Fibroblast of mammary gland (primary cell): Measurements from ENCODE around the gene GET4.
"Not testable (repeated sequence)": the region's sequence is repeated elsewhere in the genome, so short reads cannot be mapped to it uniquely, and the experiment has no call there.

Source experiments
- DNase-seq: peaks from one replicate; pipeline ENCODE4 v3.0.0-alpha.2; 2010; ENCODE audit warnings: low read depth
- H3K4me3 ChIP-seq: 2 replicates; pipeline ENCODE4 v1.5.1; 2011; ENCODE audit warnings: low read depth, mild to moderate bottlenecking, low read length, moderate library complexity; ENCODE audit not compliant: control insufficient read depth
- TF ChIP-seq, protein P1 (sequence below): conservative IDR thresholded peaks from 2 replicates; pipeline ENCODE4 v1.5.1; 2011; ENCODE audit warnings: low read depth, low read length, inconsistent platforms; ENCODE audit not compliant: control insufficient read depth, insufficient read depth

Gene GET4

DNA sequence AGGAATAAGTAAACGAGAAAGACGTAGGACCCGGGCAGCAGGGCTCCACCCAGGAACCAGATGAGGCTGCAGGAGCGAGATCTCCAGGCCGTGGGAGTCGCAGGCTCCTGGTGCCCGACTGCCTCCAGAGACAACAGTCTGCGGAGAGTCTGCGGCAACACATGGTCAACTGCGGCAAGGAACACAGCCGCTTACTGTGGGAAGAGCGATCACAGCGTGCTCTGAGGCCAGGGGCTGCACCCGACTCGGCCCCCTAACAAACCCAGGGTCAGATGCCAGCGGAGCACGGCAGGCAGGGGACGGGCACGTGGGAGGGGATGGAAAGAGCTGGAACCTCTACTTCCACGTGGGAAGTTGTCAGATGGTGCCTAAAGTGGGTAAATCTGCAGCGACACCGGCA, 26.6 kb downstream of the GET4 start:
- TF ChIP-seq, protein P1, sequence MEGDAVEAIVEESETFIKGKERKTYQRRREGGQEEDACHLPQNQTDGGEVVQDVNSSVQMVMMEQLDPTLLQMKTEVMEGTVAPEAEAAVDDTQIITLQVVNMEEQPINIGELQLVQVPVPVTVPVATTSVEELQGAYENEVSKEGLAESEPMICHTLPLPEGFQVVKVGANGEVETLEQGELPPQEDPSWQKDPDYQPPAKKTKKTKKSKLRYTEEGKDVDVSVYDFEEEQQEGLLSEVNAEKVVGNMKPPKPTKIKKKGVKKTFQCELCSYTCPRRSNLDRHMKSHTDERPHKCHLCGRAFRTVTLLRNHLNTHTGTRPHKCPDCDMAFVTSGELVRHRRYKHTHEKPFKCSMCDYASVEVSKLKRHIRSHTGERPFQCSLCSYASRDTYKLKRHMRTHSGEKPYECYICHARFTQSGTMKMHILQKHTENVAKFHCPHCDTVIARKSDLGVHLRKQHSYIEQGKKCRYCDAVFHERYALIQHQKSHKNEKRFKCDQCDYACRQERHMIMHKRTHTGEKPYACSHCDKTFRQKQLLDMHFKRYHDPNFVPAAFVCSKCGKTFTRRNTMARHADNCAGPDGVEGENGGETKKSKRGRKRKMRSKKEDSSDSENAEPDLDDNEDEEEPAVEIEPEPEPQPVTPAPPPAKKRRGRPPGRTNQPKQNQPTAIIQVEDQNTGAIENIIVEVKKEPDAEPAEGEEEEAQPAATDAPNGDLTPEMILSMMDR, result no peak
- H3K4me3 ChIP-seq, result no peak overlapping the region
- no peak for DNase-seq

DNA sequence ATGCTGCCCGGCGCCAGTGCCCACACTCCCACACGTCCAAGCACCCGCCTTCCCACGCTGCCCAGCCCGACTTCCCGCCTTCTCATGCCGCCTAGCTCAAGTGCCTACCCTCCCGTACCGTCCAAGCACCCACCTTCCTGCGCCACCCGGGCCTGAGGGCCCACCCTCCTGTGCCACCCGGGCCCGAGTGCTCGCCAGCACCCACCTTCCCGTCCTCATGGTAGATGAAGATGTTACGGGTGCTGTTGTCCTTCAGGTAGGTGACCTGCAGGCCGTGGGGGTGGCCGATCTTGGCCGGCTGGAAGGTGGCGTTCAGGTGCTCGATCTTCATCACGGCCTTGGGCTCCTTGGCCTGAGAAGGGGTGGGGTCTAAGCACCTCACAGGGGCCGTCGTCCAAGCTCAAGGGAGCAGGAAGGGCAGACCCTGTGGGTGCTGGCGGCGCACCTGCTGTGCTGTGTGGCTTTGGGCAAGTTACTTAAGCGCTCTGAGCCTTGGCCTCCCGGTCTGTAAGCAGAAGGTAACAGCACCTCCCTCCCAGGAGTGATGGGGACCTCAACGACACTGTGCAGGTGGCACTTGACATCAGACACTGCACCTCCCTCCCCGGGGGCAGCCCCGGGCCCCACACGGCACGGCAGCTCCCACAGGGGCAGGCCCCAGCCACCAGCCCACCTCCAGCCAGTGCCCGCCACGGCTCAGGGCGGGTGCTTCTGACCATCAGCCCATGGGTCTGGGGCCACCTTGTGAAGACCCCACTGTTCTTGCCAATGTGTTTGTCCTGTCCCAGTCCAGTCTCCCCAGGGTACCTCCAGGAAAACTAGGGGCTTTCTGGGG, 27.8 kb downstream of the GET4 start:
- TF ChIP-seq, protein P1, result no peak
- DNase-seq, result no peak
- H3K4me3 ChIP-seq, result no peak overlapping the region

DNA sequence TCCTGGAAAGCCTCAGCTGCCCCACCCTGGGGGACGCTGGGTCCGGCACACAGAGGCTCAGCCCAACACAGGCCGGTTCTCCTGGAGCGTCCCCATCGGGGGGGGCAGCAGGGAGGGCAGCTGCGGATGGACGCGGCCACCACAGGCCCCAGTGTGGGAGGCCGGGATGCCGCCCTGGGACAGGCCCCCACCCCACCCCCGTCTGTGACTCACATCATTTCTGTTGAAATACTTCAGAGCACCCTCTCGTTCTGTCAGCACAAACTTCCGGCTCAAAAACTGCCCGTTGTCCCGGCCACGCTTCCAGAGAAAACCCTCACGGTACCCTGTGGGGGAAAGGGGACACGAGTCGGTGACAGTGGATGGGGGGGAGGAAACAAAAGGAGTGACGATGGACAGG, 28.5 kb downstream of the GET4 start:
- peak; percentile 58 for DNase-seq
- peak overlapping the region; percentile 1 for H3K4me3 ChIP-seq
- TF ChIP-seq, protein P1, result no peak

DNA sequence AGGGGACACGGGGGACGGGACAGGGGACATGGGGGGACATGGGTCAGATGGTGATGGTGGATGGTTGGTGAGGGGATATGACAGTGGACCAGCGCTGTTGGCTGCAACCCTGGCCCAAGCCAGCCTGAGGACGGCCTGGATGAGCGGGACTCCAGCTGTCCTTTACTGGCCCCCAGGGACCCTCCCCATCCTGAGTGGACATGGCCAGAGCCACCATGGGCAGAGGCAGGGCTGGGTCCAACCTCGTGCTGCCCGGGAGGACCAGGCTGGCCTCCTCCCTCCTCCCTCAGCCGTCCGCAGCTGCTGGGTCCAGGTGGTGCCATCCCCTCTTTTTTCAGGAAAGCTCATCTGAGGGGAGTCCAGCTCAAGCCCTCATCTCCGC, 30.4 kb downstream of the GET4 start:
- no peak overlapping the region for H3K4me3 ChIP-seq
- no peak for DNase-seq
- TF ChIP-seq, protein P1, result no peak

DNA sequence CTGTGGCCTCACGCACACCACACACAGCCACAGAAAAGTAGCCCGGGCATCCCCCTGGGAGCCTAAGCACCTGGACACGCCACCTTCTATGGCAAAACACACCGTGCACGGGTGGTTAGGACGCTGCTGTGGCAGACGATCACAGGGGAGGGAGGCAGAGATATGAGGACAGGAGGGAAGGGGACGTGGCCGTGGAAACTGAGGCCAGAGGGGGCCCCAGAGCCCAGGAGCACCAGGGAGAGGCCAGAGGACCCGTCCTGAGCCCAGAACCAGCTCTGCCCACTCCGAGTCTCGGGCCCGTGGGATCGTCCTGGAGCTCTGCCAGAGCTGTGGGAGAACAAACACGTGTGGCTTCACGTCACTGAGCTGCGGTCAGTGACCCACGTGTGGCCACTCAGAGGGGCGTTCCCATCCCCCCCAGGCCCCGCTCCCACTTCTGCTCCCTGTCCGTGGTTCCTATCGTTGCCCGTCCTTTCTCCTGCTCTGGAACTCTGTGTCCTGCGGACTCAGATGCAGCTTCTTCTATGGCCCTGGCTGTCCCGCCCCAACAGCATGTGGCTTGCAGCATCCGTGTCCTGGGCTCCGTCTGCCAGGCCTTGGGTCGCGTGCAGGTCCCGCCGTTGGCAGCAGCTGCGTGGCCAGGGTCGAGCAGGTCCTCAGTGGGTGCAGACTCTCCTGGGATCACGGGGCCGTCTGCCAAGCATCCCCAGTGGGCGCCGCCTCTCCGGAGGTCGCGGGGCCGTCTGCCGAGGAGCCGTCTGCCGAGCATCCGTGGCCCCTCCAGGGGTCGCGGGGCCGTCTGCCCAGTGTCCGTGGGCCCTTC, 31.0 kb downstream of the GET4 start:
- TF ChIP-seq, protein P1, result no peak
- H3K4me3 ChIP-seq, result no peak overlapping the region
- no peak for DNase-seq

DNA sequence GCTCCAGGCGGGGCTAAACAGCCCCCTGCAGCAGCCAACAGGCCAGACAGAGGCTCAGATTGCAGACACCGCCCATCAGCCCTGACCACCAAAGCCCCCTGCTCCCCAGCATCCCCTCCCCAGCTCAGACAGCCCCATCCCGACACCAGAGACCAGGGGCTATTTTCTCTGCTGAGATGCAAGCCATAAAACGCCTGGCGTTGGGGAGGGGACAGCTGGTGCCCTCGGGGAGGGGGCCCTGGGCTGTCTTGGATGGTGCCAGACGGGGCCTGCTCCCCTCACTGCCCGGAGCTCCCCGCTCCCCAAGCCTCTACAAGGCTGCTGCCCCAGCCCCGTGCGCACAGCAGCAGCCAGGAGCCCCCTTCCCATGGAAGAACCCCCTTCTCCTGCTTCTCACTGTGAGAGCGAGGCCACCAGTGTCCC, 31.8 kb downstream of the GET4 start:
- no peak for DNase-seq
- H3K4me3 ChIP-seq, result no peak overlapping the region
- TF ChIP-seq, protein P1, result no peak

DNA sequence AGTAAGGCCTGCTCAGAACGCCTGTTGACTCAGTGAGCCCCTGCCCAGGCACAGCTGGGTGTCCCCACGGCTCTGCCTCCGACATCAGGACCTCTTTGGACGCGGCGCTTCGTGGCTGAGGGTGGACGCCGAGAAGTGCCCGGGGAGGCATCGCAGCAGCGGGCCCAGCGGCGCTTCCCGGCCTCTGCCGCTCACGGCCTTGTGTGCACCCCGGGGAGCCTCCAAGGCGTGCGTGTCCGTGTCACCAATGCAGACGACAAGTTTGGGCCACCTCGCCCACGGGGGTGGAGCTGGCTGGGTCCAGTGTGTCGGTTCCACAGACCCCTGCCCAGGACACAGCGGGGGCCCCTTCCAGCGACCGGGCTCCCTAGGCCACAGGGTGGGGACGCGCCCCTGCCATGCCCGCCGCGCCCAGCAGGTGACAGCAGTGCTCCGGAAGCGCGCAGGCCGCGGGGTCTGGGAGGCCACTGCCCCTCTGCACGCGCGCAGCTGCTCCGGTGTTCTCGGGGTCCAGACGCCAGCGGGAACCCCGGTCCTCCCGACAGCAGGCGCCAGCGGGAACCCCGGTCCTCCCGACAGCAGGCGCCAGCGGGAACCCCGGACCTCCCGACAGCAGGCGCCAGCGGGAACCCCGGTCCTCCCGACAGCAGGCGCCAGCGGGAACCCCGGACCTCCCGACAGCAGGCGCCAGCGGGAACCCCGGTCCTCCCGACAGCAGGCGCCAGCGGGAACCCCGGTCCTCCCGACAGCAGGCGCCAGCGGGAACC, 32.4 kb downstream of the GET4 start:
- DNase-seq, result not testable (repeated sequence)

More for the DNA sequence above, 32.4 kb downstream of the GET4 start:
- not testable (repeated sequence) for H3K4me3 ChIP-seq
